SK-N-SH (cell line): ENCODE results near the gene COL4A5.

Experiments
- EZH2phosphoT487 ChIP-seq: fragments of 200-600 bp; sonication (generic); IDR thresholded peaks from 2 replicates; pipeline ENCODE4 v1.6.1; 2017; ENCODE audit warnings: low read depth, mixed run types, mild to moderate bottlenecking, antibody characterized with exemption, moderate library complexity, borderline replicate concordance
- RXRA ChIP-seq: IDR thresholded peaks from 2 replicates; pipeline ENCODE4 v1.4.0; 2012; ENCODE audit warnings: low read depth, mild to moderate bottlenecking, borderline replicate concordance
- SIN3A ChIP-seq: IDR thresholded peaks from 2 replicates; pipeline ENCODE4 v1.6.1; 2012; ENCODE audit warnings: low read depth, mild to moderate bottlenecking, low read length, moderate library complexity, borderline replicate concordance
- TAF1 ChIP-seq: IDR thresholded peaks from 2 replicates; pipeline ENCODE4 v1.6.1; 2012; ENCODE audit warnings: low read depth, mild to moderate bottlenecking, low read length, moderate library complexity, borderline replicate concordance
- TF ChIP-seq, protein P1 (sequence below): IDR thresholded peaks from 2 replicates; pipeline ENCODE4 v1.4.0; 2012; ENCODE audit warnings: low read depth
- TF ChIP-seq, protein P2 (sequence below): fragments of 200-600 bp; sonication (generic); IDR thresholded peaks from 2 replicates; pipeline ENCODE4 v1.6.1; 2017; ENCODE audit warnings: antibody characterized with exemption, mild to moderate bottlenecking, moderate library complexity
- TF ChIP-seq, protein P3 (sequence below): fragments of 150-350 bp; IDR thresholded peaks from 2 replicates; pipeline ENCODE4 v1.6.1; 2017; ENCODE audit warnings: antibody characterized with exemption, low read length, low read depth, borderline replicate concordance

DNA sequence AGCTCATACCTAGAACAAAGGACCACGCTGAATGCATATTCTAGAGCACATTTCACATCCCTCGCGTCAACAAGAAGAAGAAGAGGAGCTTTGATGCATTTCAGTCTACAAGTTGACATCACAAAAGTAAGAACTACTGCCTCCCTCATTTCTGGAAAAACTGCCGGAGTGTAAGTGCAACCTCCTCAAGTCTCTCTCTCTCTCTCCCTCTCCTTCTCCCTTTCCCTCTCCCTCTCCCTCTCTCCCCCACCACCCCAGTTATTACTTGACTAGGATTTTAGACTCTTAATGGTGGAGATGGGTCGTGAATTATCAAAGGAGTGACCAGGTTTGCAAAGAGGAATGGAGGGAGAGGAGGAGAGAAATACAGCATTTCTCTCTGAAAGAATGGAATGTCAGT lies 298.1 kb downstream of the COL4A5 start:
- TF ChIP-seq, protein P1, sequence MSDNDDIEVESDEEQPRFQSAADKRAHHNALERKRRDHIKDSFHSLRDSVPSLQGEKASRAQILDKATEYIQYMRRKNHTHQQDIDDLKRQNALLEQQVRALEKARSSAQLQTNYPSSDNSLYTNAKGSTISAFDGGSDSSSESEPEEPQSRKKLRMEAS, result no peak
- TF ChIP-seq, protein P2, sequence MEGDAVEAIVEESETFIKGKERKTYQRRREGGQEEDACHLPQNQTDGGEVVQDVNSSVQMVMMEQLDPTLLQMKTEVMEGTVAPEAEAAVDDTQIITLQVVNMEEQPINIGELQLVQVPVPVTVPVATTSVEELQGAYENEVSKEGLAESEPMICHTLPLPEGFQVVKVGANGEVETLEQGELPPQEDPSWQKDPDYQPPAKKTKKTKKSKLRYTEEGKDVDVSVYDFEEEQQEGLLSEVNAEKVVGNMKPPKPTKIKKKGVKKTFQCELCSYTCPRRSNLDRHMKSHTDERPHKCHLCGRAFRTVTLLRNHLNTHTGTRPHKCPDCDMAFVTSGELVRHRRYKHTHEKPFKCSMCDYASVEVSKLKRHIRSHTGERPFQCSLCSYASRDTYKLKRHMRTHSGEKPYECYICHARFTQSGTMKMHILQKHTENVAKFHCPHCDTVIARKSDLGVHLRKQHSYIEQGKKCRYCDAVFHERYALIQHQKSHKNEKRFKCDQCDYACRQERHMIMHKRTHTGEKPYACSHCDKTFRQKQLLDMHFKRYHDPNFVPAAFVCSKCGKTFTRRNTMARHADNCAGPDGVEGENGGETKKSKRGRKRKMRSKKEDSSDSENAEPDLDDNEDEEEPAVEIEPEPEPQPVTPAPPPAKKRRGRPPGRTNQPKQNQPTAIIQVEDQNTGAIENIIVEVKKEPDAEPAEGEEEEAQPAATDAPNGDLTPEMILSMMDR, result no peak
- TF ChIP-seq TAF1, result no peak
- no peak for TF ChIP-seq SIN3A
- TF ChIP-seq EZH2phosphoT487, result no peak
- TF ChIP-seq, protein P3, sequence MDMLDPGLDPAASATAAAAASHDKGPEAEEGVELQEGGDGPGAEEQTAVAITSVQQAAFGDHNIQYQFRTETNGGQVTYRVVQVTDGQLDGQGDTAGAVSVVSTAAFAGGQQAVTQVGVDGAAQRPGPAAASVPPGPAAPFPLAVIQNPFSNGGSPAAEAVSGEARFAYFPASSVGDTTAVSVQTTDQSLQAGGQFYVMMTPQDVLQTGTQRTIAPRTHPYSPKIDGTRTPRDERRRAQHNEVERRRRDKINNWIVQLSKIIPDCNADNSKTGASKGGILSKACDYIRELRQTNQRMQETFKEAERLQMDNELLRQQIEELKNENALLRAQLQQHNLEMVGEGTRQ, result no peak
- no peak for TF ChIP-seq RXRA
